Measurements from ENCODE around the gene GPR161.

GRCh38 chr1:168089979-168090337 lies 46.8 kb downstream of the GPR161 start:
- TF ChIP-seq CTCF (IDR thresholded peaks at IDR 0.05) (no peak), POLR2A (IDR thresholded peaks at IDR 0.05) (no peak), POLR2AphosphoS5 (IDR thresholded peaks at IDR 0.05) (no peak), EP300 (IDR thresholded peaks at IDR 0.05; ENCODE audit: low read depth) (no peak)
